Measurements from ENCODE around the gene ANKRD7.
"Not testable (repeated sequence)": the region's sequence is repeated elsewhere in the genome, so short reads cannot be mapped to it uniquely, and the experiment has no call there.

The ANKRD7 gene

DNA sequence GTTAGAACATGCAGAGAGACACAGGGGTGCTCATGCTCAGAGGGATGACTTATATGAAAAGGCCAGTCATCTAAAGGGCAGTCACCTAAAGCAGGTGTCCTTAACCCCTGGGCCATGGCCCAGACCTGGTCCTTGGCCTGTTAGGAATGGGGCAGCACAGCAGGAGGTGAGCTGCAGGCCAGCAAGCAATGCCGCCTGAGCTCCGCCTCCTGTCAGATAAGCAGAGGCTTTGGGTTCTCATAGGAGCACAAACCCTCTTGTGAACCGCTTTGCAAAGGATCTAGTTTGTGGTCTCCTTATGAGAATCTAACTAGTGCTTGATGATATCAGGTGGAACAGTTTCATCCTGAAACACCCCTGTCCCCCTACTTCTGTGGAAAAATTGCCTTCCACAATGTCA is 14.5 kb downstream of the ANKRD7 start:
- H3K36me3 ChIP-seq (ENCODE audit: control insufficient read depth, insufficient read depth, low read length), result no peaks in the 10 kb centered on the region
- no peaks in the 10 kb centered on the region for H3K4me1 ChIP-seq (ENCODE audit: control insufficient read depth, low read depth, low read length)
- no peak overlapping the region for H3K4me3 ChIP-seq (ENCODE audit: low read length)
- no peak overlapping the region for H3K4ac ChIP-seq (ENCODE audit: low read depth, low read length)
- no peak overlapping the region for H3K9ac ChIP-seq (ENCODE audit: low read length)
- no peak overlapping the region for H4K5ac ChIP-seq (ENCODE audit: low read length)
- H3K27ac ChIP-seq (ENCODE audit: low read depth, low read length), result no peak overlapping the region
- no peaks in the 10 kb centered on the region for H3K27me3 ChIP-seq (ENCODE audit: insufficient read depth, low read length, poor library complexity)
- no peak overlapping the region for H2BK120ac ChIP-seq (ENCODE audit: low read depth, low read length)
- DNase-seq, result peak; percentile 68
- no peak overlapping the region for H4K8ac ChIP-seq (ENCODE audit: low read depth, low read length)
- no peak overlapping the region for H2BK5ac ChIP-seq (ENCODE audit: low read length)
- no peak overlapping the region for H2BK15ac ChIP-seq (replicated peaks; ENCODE audit: low read depth)
- no peaks in the 10 kb centered on the region for H3K79me1 ChIP-seq (ENCODE audit: low read length)
- no peak overlapping the region for H3K4me2 ChIP-seq (ENCODE audit: low read length)
- H3K56ac ChIP-seq (ENCODE audit: low read length), result no peak overlapping the region
- no peaks in the 10 kb centered on the region for H3K79me2 ChIP-seq (ENCODE audit: control insufficient read depth, insufficient read depth, low read length)
- no CpG with 5 or more reads among the region's 3 CpGs for WGBS (ENCODE audit: extremely low coverage, insufficient coverage, low lambda C conversion rate)
- no peak overlapping the region for H3K23ac ChIP-seq (ENCODE audit: low read length)
- H3K18ac ChIP-seq (ENCODE audit: low read length), result no peak overlapping the region
- H2AK5ac ChIP-seq (ENCODE audit: low read length), result no peak overlapping the region

- H3K27ac ChIP-seq (ENCODE audit: low read depth, low read length); H4K8ac ChIP-seq (ENCODE audit: low read depth, low read length); H3K56ac ChIP-seq (ENCODE audit: low read length); H3K4me1 ChIP-seq (ENCODE audit: control insufficient read depth, low read depth, low read length); H3K79me2 ChIP-seq (ENCODE audit: control insufficient read depth, insufficient read depth, low read length); H2BK15ac ChIP-seq (replicated peaks; ENCODE audit: low read depth); H3K4ac ChIP-seq (ENCODE audit: low read depth, low read length); H3K79me1 ChIP-seq (ENCODE audit: low read length); H3K36me3 ChIP-seq (ENCODE audit: control insufficient read depth, insufficient read depth, low read length); DNase-seq; H3K27me3 ChIP-seq (ENCODE audit: insufficient read depth, low read length, poor library complexity); H3K18ac ChIP-seq (ENCODE audit: low read length); H3K4me3 ChIP-seq (ENCODE audit: low read length); H2BK5ac ChIP-seq (ENCODE audit: low read length); H2BK120ac ChIP-seq (ENCODE audit: low read depth, low read length); H3K4me2 ChIP-seq (ENCODE audit: low read length); H3K23ac ChIP-seq (ENCODE audit: low read length); H3K9ac ChIP-seq (ENCODE audit: low read length); H2AK5ac ChIP-seq (ENCODE audit: low read length); H4K5ac ChIP-seq (ENCODE audit: low read length): not testable (repeated sequence)
- WGBS (ENCODE audit: extremely low coverage, insufficient coverage, low lambda C conversion rate), result no CpG with 5 or more reads among the region's 2 CpGs
These were observed 15.8 kb downstream of the ANKRD7 start for GRCh38 chr7:118240320-118240719.

GRCh38 chr7:118243695-118244094 is 19.2 kb downstream of the ANKRD7 start:
- H3K27me3 ChIP-seq (ENCODE audit: insufficient read depth, low read length, poor library complexity), result no peaks in the 10 kb centered on the region
- no CpG with 5 or more reads among the region's 1 CpG for WGBS (ENCODE audit: extremely low coverage, insufficient coverage, low lambda C conversion rate)

DNA sequence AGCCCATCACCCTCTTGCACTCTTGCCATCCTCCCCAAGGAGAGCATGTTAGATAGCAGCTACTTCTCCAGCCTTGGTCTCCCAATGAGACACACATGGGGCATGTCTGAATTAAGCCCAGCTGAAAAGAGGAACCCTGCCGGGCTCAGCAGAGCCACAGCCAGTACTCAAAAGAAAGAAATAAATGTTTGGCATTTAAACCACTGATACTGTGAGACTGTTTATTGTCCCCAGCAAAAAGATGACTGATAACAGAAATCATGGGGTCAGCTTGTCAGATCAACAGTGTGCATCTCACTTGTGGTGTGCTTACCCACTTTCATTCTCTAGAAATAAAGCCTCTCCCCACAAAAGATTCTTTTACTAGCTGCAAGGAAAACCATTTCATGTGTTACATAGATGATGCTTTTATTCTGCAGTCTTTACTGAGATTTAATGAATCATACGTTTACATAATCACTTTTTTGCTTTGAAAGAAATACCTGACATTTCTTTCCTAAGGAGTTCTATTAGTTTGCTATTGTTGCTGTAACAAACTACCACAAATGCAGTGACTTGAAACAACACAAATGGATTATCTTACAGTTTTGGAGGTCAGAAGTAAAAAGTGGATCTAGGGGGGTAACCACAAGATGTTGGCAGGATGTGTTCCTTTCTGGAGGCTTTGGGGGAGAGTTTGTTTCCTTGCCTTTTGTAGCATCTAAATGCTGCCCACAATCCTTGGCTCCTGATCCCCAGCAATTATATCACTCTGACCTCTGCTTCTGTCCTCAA is 20.9 kb downstream of the ANKRD7 start:
- H3K4me1 ChIP-seq (ENCODE audit: control insufficient read depth, low read depth, low read length), result peaks cover 3% of the 10 kb centered on the region
- no peak overlapping the region for H3K18ac ChIP-seq (ENCODE audit: low read length)
- no CpG with 5 or more reads among the region's 2 CpGs for WGBS (ENCODE audit: extremely low coverage, insufficient coverage, low lambda C conversion rate)
- H3K4me2 ChIP-seq (ENCODE audit: low read length), result no peak overlapping the region
- no peaks in the 10 kb centered on the region for H3K27me3 ChIP-seq (ENCODE audit: insufficient read depth, low read length, poor library complexity)
- no peak overlapping the region for H3K56ac ChIP-seq (ENCODE audit: low read length)
- H2BK120ac ChIP-seq (ENCODE audit: low read depth, low read length), result no peak overlapping the region
- H3K79me1 ChIP-seq (ENCODE audit: low read length), result no peaks in the 10 kb centered on the region
- H3K23ac ChIP-seq (ENCODE audit: low read length), result no peak overlapping the region
- peak; percentile 28 for DNase-seq
- no peak overlapping the region for H3K27ac ChIP-seq (ENCODE audit: low read depth, low read length)
- no peak overlapping the region for H3K4ac ChIP-seq (ENCODE audit: low read depth, low read length)
- no peak overlapping the region for H3K4me3 ChIP-seq (ENCODE audit: low read length)
- H2BK15ac ChIP-seq (replicated peaks; ENCODE audit: low read depth), result no peak overlapping the region
- H4K5ac ChIP-seq (ENCODE audit: low read length), result no peak overlapping the region
- no peaks in the 10 kb centered on the region for H3K79me2 ChIP-seq (ENCODE audit: control insufficient read depth, insufficient read depth, low read length)
- no peak overlapping the region for H2AK5ac ChIP-seq (ENCODE audit: low read length)
- no peaks in the 10 kb centered on the region for H3K36me3 ChIP-seq (ENCODE audit: control insufficient read depth, insufficient read depth, low read length)
- no peak overlapping the region for H4K8ac ChIP-seq (ENCODE audit: low read depth, low read length)
- H3K9ac ChIP-seq (ENCODE audit: low read length), result no peak overlapping the region
- H2BK5ac ChIP-seq (ENCODE audit: low read length), result no peak overlapping the region

More at GRCh38 chr7:118243695-118244094, 19.2 kb downstream of the ANKRD7 start:
- Histone ChIP-seq H3K27ac (ENCODE audit: low read depth, low read length) (no peak overlapping the region), H3K79me2 (ENCODE audit: control insufficient read depth, insufficient read depth, low read length) (no peaks in the 10 kb centered on the region), H3K4me1 (ENCODE audit: control insufficient read depth, low read depth, low read length) (peaks cover 3% of the 10 kb centered on the region), H3K4ac (ENCODE audit: low read depth, low read length) (no peak overlapping the region), H4K5ac (ENCODE audit: low read length) (no peak overlapping the region), H4K8ac (ENCODE audit: low read depth, low read length) (no peak overlapping the region), H2BK120ac (ENCODE audit: low read depth, low read length) (no peak overlapping the region), H2BK15ac (replicated peaks; ENCODE audit: low read depth) (no peak overlapping the region), H3K4me3 (ENCODE audit: low read length) (no peak overlapping the region), H3K23ac (ENCODE audit: low read length) (no peak overlapping the region), H3K36me3 (ENCODE audit: control insufficient read depth, insufficient read depth, low read length) (no peaks in the 10 kb centered on the region), H2AK5ac (ENCODE audit: low read length) (no peak overlapping the region), H3K18ac (ENCODE audit: low read length) (no peak overlapping the region), H3K79me1 (ENCODE audit: low read length) (no peaks in the 10 kb centered on the region), H2BK5ac (ENCODE audit: low read length) (no peak overlapping the region), H3K4me2 (ENCODE audit: low read length) (no peak overlapping the region), H3K56ac (ENCODE audit: low read length) (no peak overlapping the region), H3K9ac (ENCODE audit: low read length) (no peak overlapping the region)
- no peak for DNase-seq

- Histone ChIP-seq H3K27me3 (ENCODE audit: insufficient read depth, low read length, poor library complexity) (no peaks in the 10 kb centered on the region), H3K56ac (ENCODE audit: low read length) (no peak overlapping the region)
These were observed 26.5 kb downstream of the ANKRD7 start for GRCh38 chr7:118250860-118251494.

More at GRCh38 chr7:118250860-118251494, 26.5 kb downstream of the ANKRD7 start:
- DNase-seq, result no peak
- Histone ChIP-seq H3K4me2 (ENCODE audit: low read length) (no peak overlapping the region), H3K4me1 (ENCODE audit: control insufficient read depth, low read depth, low read length) (no peaks in the 10 kb centered on the region), H2BK5ac (ENCODE audit: low read length) (no peak overlapping the region), H3K9ac (ENCODE audit: low read length) (no peak overlapping the region), H3K18ac (ENCODE audit: low read length) (no peak overlapping the region), H3K36me3 (ENCODE audit: control insufficient read depth, insufficient read depth, low read length) (no peaks in the 10 kb centered on the region), H3K27ac (ENCODE audit: low read depth, low read length) (no peak overlapping the region), H2AK5ac (ENCODE audit: low read length) (no peak overlapping the region), H2BK15ac (replicated peaks; ENCODE audit: low read depth) (no peak overlapping the region), H3K79me1 (ENCODE audit: low read length) (no peaks in the 10 kb centered on the region), H3K4me3 (ENCODE audit: low read length) (no peak overlapping the region), H3K4ac (ENCODE audit: low read depth, low read length) (no peak overlapping the region), H4K8ac (ENCODE audit: low read depth, low read length) (no peak overlapping the region), H3K23ac (ENCODE audit: low read length) (no peak overlapping the region), H2BK120ac (ENCODE audit: low read depth, low read length) (no peak overlapping the region), H4K5ac (ENCODE audit: low read length) (no peak overlapping the region), H3K79me2 (ENCODE audit: control insufficient read depth, insufficient read depth, low read length) (no peaks in the 10 kb centered on the region)
- WGBS (ENCODE audit: extremely low coverage, insufficient coverage, low lambda C conversion rate), result 100% methylated on average over 3 of the region's 4 CpGs
